ENCODE results near the gene CCDC142. TPM values are rescaled to one million over a fixed set of nuclear protein-coding genes. Genes with fewer than 3 reads are reported as not detected.

CCDC142 gene
- polyA plus RNA-seq, 1 donor from 2014 or later: 21.6 TPM

- Histone ChIP-seq H3K4me3 (ENCODE audit: low read length) (peak overlapping the region; percentile 30), H3K9ac (ENCODE audit: low read length) (no peak overlapping the region), H3F3A (ENCODE audit: insufficient read depth, low read length, poor library complexity, severe bottlenecking) (no peaks in the 10 kb centered on the region)
These were observed 20.1 kb upstream of the CCDC142 start for GRCh38 chr2:74502720-74503505.

GRCh38 chr2:74502147-74502719 is 19.4 kb upstream of the CCDC142 start:
- Histone ChIP-seq H3K79me2 (replicated peaks; ENCODE audit: insufficient read depth, low read length) (peaks cover 6% of the 10 kb centered on the region), H3K4me3 (ENCODE audit: low read length) (no peak overlapping the region), H3K27ac (ENCODE audit: low read length) (no peak overlapping the region), H3F3A (ENCODE audit: insufficient read depth, low read length, poor library complexity, severe bottlenecking) (no peaks in the 10 kb centered on the region), H3K4me2 (ENCODE audit: low read length) (no peak overlapping the region), H3K9ac (ENCODE audit: low read length) (no peak overlapping the region), H2AFZ (ENCODE audit: low read depth, low read length) (no peak overlapping the region), H3K27me3 (ENCODE audit: insufficient read depth, low read depth, low read length) (peaks cover 87% of the 10 kb centered on the region), H3K36me3 (ENCODE audit: insufficient read depth, low read length) (peaks cover 7% of the 10 kb centered on the region), H3K9me2 (ENCODE audit: insufficient read depth, low read length) (no peaks in the 10 kb centered on the region), H3K9me3 (ENCODE audit: low read length) (no peaks in the 10 kb centered on the region), H4K20me1 (ENCODE audit: insufficient read depth) (no peaks in the 10 kb centered on the region)
- TF ChIP-seq EZH2 (IDR thresholded peaks at IDR 0.05; ENCODE audit: borderline replicate concordance, insufficient read depth, low read length, poor library complexity, severe bottlenecking) (peak; percentile 61), POLR2AphosphoS5 (IDR thresholded peaks at IDR 0.05) (no peak), TAF1 (IDR thresholded peaks at IDR 0.05; ENCODE audit: low read depth) (no peak), RAD21 (conservative IDR thresholded peaks at IDR 0.05) (no peak)

More at GRCh38 chr2:74502720-74503505, 20.1 kb upstream of the CCDC142 start:
- H3K79me2 ChIP-seq (replicated peaks; ENCODE audit: insufficient read depth, low read length): peaks cover 6% of the 10 kb centered on the region
- H3K27ac ChIP-seq (ENCODE audit: low read length): no peak overlapping the region
- no peaks in the 10 kb centered on the region for H4K20me1 ChIP-seq (ENCODE audit: insufficient read depth)
- TF ChIP-seq EZH2 (IDR thresholded peaks at IDR 0.05; ENCODE audit: borderline replicate concordance, insufficient read depth, low read length, poor library complexity, severe bottlenecking): peak; percentile 46
- no peak for TF ChIP-seq POLR2AphosphoS5 (IDR thresholded peaks at IDR 0.05)
- TF ChIP-seq CTCF (IDR thresholded peaks at IDR 0.05; ENCODE audit: poor library complexity, severe bottlenecking): peak; percentile 33
- TF ChIP-seq RAD21 (conservative IDR thresholded peaks at IDR 0.05): no peak
- TF ChIP-seq MXI1 (conservative IDR thresholded peaks at IDR 0.05; ENCODE audit: poor library complexity, severe bottlenecking): no peak
- TF ChIP-seq REST (IDR thresholded peaks at IDR 0.05; ENCODE audit: borderline replicate concordance): no peak
- H3K9me2 ChIP-seq (ENCODE audit: insufficient read depth, low read length): no peaks in the 10 kb centered on the region
- peaks cover 80% of the 10 kb centered on the region for H3K27me3 ChIP-seq (ENCODE audit: insufficient read depth, low read depth, low read length)
- no peak overlapping the region for H3K4me2 ChIP-seq (ENCODE audit: low read length)
- H2AFZ ChIP-seq (ENCODE audit: low read depth, low read length): no peak overlapping the region
- H3K9me3 ChIP-seq (ENCODE audit: low read length): no peaks in the 10 kb centered on the region
- H3K36me3 ChIP-seq (ENCODE audit: insufficient read depth, low read length): peaks cover 7% of the 10 kb centered on the region
